ENCODE measurements around the gene SPIRE2. TPM values are rescaled to one million over a fixed set of nuclear protein-coding genes. Genes with fewer than 3 reads are reported as not detected.

The SPIRE2 gene
- polyA plus RNA-seq, 1 donor from 2014 or later: 45.0 TPM

GRCh38 chr16:89808475-89808874 is 19.8 kb upstream of the SPIRE2 start:
- no peak overlapping the region for H3K27ac ChIP-seq (ENCODE audit: low read length)
- H3K36me3 ChIP-seq (ENCODE audit: insufficient read depth, low read length): no peaks in the 10 kb centered on the region
- TF ChIP-seq TAF1 (IDR thresholded peaks at IDR 0.05; ENCODE audit: low read depth): no peak
- TF ChIP-seq CTCF (IDR thresholded peaks at IDR 0.05; ENCODE audit: poor library complexity, severe bottlenecking): no peak
- H3K79me2 ChIP-seq (replicated peaks; ENCODE audit: insufficient read depth, low read length): no peaks in the 10 kb centered on the region
- no peaks in the 10 kb centered on the region for H3F3A ChIP-seq (ENCODE audit: insufficient read depth, low read length, poor library complexity, severe bottlenecking)
- no peak overlapping the region for H2AFZ ChIP-seq (ENCODE audit: low read depth, low read length)
- no peak overlapping the region for H3K4me2 ChIP-seq (ENCODE audit: low read length)
- no peak overlapping the region for H3K4me3 ChIP-seq (ENCODE audit: low read length)
- no peaks in the 10 kb centered on the region for H3K9me3 ChIP-seq (ENCODE audit: low read length)
- no peaks in the 10 kb centered on the region for H3K27me3 ChIP-seq (ENCODE audit: insufficient read depth, low read depth, low read length)
- H3K9me2 ChIP-seq (ENCODE audit: insufficient read depth, low read length): no peaks in the 10 kb centered on the region
- H4K20me1 ChIP-seq (ENCODE audit: insufficient read depth): no peaks in the 10 kb centered on the region
- H3K9ac ChIP-seq (ENCODE audit: low read length): no peak overlapping the region

GRCh38 chr16:89811321-89811720 is 17.0 kb upstream of the SPIRE2 start:
- Histone ChIP-seq H3K27ac (ENCODE audit: low read length) (no peak overlapping the region), H3K79me2 (replicated peaks; ENCODE audit: insufficient read depth, low read length) (no peaks in the 10 kb centered on the region), H3K9me3 (ENCODE audit: low read length) (no peaks in the 10 kb centered on the region), H3K27me3 (ENCODE audit: insufficient read depth, low read depth, low read length) (no peaks in the 10 kb centered on the region), H3K36me3 (ENCODE audit: insufficient read depth, low read length) (no peaks in the 10 kb centered on the region), H3K9me2 (ENCODE audit: insufficient read depth, low read length) (no peaks in the 10 kb centered on the region), H3K4me2 (ENCODE audit: low read length) (no peak overlapping the region), H3K9ac (ENCODE audit: low read length) (no peak overlapping the region), H3K4me3 (ENCODE audit: low read length) (no peak overlapping the region), H2AFZ (ENCODE audit: low read depth, low read length) (no peak overlapping the region), H4K20me1 (ENCODE audit: insufficient read depth) (no peaks in the 10 kb centered on the region), H3F3A (ENCODE audit: insufficient read depth, low read length, poor library complexity, severe bottlenecking) (no peaks in the 10 kb centered on the region)
- no peak for TF ChIP-seq EZH2 (IDR thresholded peaks at IDR 0.05; ENCODE audit: borderline replicate concordance, insufficient read depth, low read length, poor library complexity, severe bottlenecking)
- no peak for TF ChIP-seq CTCF (IDR thresholded peaks at IDR 0.05; ENCODE audit: poor library complexity, severe bottlenecking)
- TF ChIP-seq REST (IDR thresholded peaks at IDR 0.05; ENCODE audit: borderline replicate concordance): no peak
- no peak for TF ChIP-seq RAD21 (conservative IDR thresholded peaks at IDR 0.05)
- no peak for TF ChIP-seq EP300 (conservative IDR thresholded peaks at IDR 0.05; ENCODE audit: poor library complexity, severe bottlenecking)
- TF ChIP-seq POLR2AphosphoS5 (IDR thresholded peaks at IDR 0.05): no peak
- TF ChIP-seq MXI1 (conservative IDR thresholded peaks at IDR 0.05; ENCODE audit: poor library complexity, severe bottlenecking): no peak
- no peak for TF ChIP-seq SMC3 (conservative IDR thresholded peaks at IDR 0.05; ENCODE audit: poor library complexity)
- TF ChIP-seq TAF1 (IDR thresholded peaks at IDR 0.05; ENCODE audit: low read depth): no peak
